A549 treated with RU486 at 1 μM for 4 hours (cell line): ENCODE measurements around the gene RIPPLY1. TPM values are rescaled to one million over a fixed set of nuclear protein-coding genes. Genes with fewer than 3 reads are reported as not detected.

ENCODE experiments used
- total RNA-seq: library from RNA; stranded (reverse); fragments of 200-300 nt; extraction: Qiagen RNA extraction; gene quantifications from 5 replicates; pipeline ENCODE4 v1.2.3, GENCODE V29; 2022; ENCODE audit warnings: low read depth

The RIPPLY1 gene
- total RNA-seq: 0.10 to 0.30 TPM (median 0.19 TPM) in 3 of 5 replicates, not detected in the others

DNA sequence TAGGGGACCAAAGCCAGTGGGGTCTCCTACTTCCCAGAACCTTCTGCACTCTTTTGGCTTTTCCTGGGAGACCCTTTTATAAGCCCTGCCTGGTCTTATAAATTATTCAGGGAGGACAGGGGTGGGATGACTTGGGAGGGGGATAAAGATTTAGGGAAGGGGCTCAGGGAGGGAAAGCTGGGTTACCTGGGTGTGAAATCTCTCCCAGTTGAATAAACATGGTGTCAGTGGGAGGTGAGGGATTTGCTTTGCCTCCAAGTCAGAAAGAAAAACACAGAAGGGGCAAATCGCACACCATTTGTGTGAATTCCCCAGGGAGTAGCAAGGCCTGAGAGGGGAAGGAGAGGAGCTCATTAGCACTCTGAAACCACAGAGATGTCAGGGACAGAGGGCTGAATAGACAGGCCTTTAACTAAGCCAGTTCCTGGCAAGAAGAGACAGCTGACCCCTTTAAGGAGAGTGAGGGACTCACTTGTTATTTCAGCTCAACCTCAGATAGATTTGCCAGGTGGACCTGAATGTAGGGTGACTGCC is at the start of gene RIPPLY1:
Gene RIPPLY1 (minus strand): TSS at position 51 of the 534 bp plus-strand sequence. CDS start 54 bp downstream, outside the sequence.

GRCh38 chrX:106919932-106920452 is 16.9 kb upstream of the RIPPLY1 start, which contains the start of gene CLDN2:
Gene CLDN2 (plus strand): TSS chrX:106920402. CDS start chrX:106928229, 7,827 bp downstream.

Other genes with a start within 250 kb of the RIPPLY1 start
- gene RNF128, start 176.6 kb downstream of the RIPPLY1 start, total RNA-seq: 0.06 to 0.09 TPM (median 0.09 TPM) in 3 of 5 replicates, not detected in the others
- 0.38 to 1.5 TPM (median 1.3 TPM) in 5 replicates for gene TBC1D8B, start 100.7 kb downstream of the RIPPLY1 start, total RNA-seq
- gene CLDN2, start 17.1 kb upstream of the RIPPLY1 start, total RNA-seq: 7.6 to 9.9 TPM (median 8.4 TPM) in 5 replicates
- 34.6 to 53.6 TPM (median 39.0 TPM) in 5 replicates for gene MORC4, start 96.9 kb upstream of the RIPPLY1 start, total RNA-seq
- gene RBM41, start 215.5 kb upstream of the RIPPLY1 start, total RNA-seq: 8.5 to 13.4 TPM (median 10.7 TPM) in 5 replicates